Calu3 (cell line): ENCODE results near the gene MCM3AP. TPM values are rescaled to one million over a fixed set of nuclear protein-coding genes. Genes with fewer than 3 reads are reported as not detected.

Source experiments
- BruUV-seq: library from RNA; stranded (reverse); fragments of 400-500 nt; replicated peaks from 2 replicates; lab custom pipeline; 2021; lab: Mats Ljungman, UMichigan
- CTCF ChIA-PET: fragments of 300-600 bp; sonication (Branson Sonifier 250); formaldehyde crosslinking; loops from one replicate; lab custom pipeline; 2022; ENCODE audit warnings: antibody characterized with exemption; lab: Charles Lee
- DNase-seq: peaks from one replicate; pipeline ENCODE4 v3.0.0; 2022
- H3K27ac Mint-ChIP-seq: one replicate; pipeline ENCODE4 v1.8.0; 2022; ENCODE audit warnings: mixed read lengths; ENCODE audit not compliant: unreplicated experiment
- H3K27me3 Mint-ChIP-seq: one replicate; pipeline ENCODE4 v1.8.0; 2022; ENCODE audit warnings: mixed read lengths; ENCODE audit not compliant: unreplicated experiment
- H3K36me3 Mint-ChIP-seq: one replicate; pipeline ENCODE4 v1.8.0; 2022; ENCODE audit warnings: mild to moderate bottlenecking, moderate library complexity, mixed read lengths; ENCODE audit not compliant: insufficient read depth, unreplicated experiment
- H3K4me1 Mint-ChIP-seq: one replicate; pipeline ENCODE4 v1.8.0; 2022; ENCODE audit warnings: mild to moderate bottlenecking, low read depth, mixed read lengths; ENCODE audit not compliant: unreplicated experiment
- H3K4me3 Mint-ChIP-seq: one replicate; pipeline ENCODE4 v1.8.0; 2022; ENCODE audit warnings: mild to moderate bottlenecking, low read depth, moderate library complexity, mixed read lengths; ENCODE audit not compliant: unreplicated experiment
- H3K9me3 Mint-ChIP-seq: one replicate; pipeline ENCODE4 v1.8.0; 2022; ENCODE audit warnings: low read depth, mixed read lengths; ENCODE audit not compliant: unreplicated experiment
- CTCF ChIP-seq: fragments of 200-600 bp; IDR thresholded peaks from one replicate; pipeline ENCODE4 v1.8.0; 2022; ENCODE audit warnings: antibody characterized with exemption; ENCODE audit not compliant: unreplicated experiment
- intact Hi-C: fragments of 100-400 bp; cut with micrococcal nuclease; formaldehyde crosslinking; loops from one replicate; pipeline ENCODE4 v1.10.0; 2022; ENCODE audit not compliant: unreplicated experiment
- total RNA-seq: library from RNA; stranded (reverse); gene quantifications from 2 replicates; pipeline ENCODE4 v1.2.3, GENCODE V29; 2022

Gene MCM3AP
- total RNA-seq, 1 experiment from 2014 or later: 64.1 TPM

DNA sequence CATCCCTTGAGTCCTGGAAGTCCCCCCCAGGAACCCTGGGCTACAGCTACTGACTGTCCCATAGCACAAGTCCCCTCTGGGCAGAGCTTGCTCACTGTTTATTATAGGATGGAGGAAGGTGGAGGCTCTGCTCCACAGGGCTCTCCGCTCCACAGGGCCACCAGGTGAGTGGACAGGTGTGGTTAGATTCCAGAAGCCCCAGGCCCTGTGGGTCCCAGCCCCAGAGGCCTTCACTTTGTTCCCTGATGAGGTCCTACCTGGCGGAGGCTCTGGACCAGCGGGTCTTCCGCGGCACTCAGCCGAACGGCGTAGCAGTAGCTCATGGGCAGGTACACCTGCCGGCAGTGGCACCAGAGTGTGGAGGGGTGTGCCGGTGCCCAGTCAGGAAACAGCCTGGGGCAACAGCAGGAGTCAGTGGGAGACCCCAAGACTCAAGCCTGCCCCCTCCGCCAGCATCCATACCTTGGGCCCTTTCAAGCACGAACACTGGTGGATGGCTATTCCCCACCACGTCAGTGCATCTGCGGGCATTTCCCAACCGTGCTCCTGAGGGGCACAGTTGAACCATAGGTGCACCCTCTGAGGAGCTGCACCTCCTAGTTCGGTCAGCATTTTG lies 69.2 kb downstream of the MCM3AP start:
- Mint-ChIP-seq H3K27me3 (no peaks in the 10 kb centered on the region), H3K36me3 (peaks cover 35% of the 10 kb centered on the region), H3K4me1 (peaks cover 6% of the 10 kb centered on the region), H3K9me3 (no peaks in the 10 kb centered on the region), H3K4me3 (no peak overlapping the region), H3K27ac (no peak overlapping the region)
- CTCF ChIA-PET: no interaction called here
- TF ChIP-seq CTCF: no peak
- intact Hi-C loops: no loop called here
- no TSS peak for BruUV-seq
- DNase-seq: no peak

- Mint-ChIP-seq H3K4me3 (no peak overlapping the region), H3K27ac (no peak overlapping the region), H3K36me3 (peaks cover 29% of the 10 kb centered on the region), H3K4me1 (peaks cover 5% of the 10 kb centered on the region), H3K27me3 (no peaks in the 10 kb centered on the region), H3K9me3 (no peaks in the 10 kb centered on the region)
- intact Hi-C loops: no loop called here
- DNase-seq: no peak
- CTCF ChIA-PET: no interaction called here
- no peak for TF ChIP-seq CTCF
- no TSS peak for BruUV-seq
Measured at GRCh38 chr21:46215436-46216131, 69.8 kb downstream of the MCM3AP start.

DNA sequence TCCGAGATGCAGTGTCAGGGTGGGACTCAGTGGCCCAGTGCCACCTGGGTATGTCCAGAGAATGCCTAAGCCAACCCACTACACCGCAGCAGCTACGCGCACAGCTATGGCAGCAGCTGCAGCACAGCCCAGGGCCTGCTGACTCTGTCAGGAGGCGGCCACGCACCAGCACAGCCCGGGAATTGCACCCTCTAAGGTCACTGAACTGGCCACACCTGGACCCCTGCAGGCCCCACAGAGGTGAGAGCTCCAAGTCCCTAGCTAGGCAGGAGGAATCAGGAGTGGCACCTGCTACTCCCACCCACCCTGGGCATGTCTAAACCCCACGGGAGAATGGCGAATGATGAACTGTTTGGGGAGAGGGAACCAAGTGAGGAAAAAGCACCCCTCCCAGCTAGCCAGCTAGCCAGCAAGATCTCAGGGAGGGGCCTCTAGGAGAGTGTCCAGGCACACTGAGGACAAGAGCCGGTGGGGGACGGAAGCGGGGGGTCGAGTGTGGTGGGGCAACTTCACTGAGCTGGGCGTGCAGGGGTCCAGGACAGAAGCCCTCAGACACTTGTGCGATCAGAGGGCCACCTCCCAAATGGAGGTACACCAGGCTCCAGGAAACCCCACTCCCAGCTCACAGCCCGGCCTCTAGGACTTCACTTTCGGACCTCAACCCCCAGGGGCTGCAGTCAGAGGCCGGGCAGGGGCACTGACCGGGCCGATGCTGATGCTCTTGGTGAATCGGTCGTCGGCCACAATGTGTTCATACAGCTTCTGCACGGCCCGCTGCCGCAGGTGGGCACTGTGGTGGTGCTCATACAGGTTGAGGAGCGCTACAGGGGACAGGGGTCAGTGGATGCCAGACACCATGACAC lies 70.7 kb downstream of the MCM3AP start:
- no peaks in the 10 kb centered on the region for H3K9me3 Mint-ChIP-seq
- no peak for DNase-seq
- intact Hi-C loops: no loop called here
- H3K4me3 Mint-ChIP-seq: no peak overlapping the region
- H3K36me3 Mint-ChIP-seq: peaks cover 27% of the 10 kb centered on the region
- no peak for TF ChIP-seq CTCF
- no TSS peak for BruUV-seq
- H3K27ac Mint-ChIP-seq: no peak overlapping the region
- CTCF ChIA-PET: no interaction called here
- H3K27me3 Mint-ChIP-seq: no peaks in the 10 kb centered on the region
- H3K4me1 Mint-ChIP-seq: no peaks in the 10 kb centered on the region

DNA sequence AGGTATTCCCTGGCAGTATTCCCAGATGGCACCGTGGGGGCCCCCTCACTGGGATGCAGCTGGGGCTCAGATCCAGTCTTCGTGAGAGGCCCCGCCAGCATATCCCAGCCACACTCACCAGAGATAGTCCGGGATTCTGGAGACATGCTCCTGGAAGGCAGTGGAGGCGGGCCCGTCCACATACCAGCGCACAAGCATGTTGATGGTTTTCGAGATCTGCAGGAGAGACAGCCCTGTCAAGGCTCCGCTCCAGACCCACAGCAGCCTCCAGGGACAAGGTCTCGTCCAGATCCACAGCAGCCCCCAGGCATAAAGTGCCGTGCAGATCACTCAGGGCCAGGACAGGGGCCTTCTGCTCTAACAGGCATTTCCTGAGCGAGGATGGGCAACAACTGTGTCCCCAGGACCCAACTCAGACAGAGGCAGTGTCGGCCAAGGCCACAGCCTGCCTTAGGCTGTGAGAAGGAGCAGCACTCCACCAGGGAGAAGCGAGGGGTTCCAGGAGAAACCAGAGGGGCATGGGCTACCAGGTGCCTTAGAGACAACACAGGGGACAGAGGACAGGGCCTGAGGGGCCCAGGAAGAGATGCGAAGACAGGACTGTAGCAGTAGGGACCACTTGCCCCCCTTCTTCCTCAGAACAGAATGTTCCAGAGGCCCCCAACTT lies 71.7 kb downstream of the MCM3AP start:
- H3K36me3 Mint-ChIP-seq: peaks cover 23% of the 10 kb centered on the region
- no peak overlapping the region for H3K27ac Mint-ChIP-seq
- BruUV-seq: no TSS peak
- H3K4me1 Mint-ChIP-seq: no peaks in the 10 kb centered on the region
- CTCF ChIA-PET: no interaction called here
- intact Hi-C loops: no loop called here
- H3K4me3 Mint-ChIP-seq: no peak overlapping the region
- no peaks in the 10 kb centered on the region for H3K9me3 Mint-ChIP-seq
- TF ChIP-seq CTCF: no peak
- no peaks in the 10 kb centered on the region for H3K27me3 Mint-ChIP-seq
- no peak for DNase-seq
